ENCODE data around the gene RAC3. TPM values are rescaled to one million over a fixed set of nuclear protein-coding genes. Genes with fewer than 3 reads are reported as not detected.

Gene RAC3
- total RNA-seq, 1 donor = 1.8 TPM

GRCh38 chr17:82076018-82076784 is 44.7 kb downstream of the RAC3 start:
- no peak overlapping the region for H3K4me3 ChIP-seq (ENCODE audit: insufficient read depth, low read length)
- no peaks in the 10 kb centered on the region for H3K4me1 ChIP-seq (ENCODE audit: insufficient read depth, low read length)
- H2AFZ ChIP-seq (ENCODE audit: low read length) = no peak overlapping the region
- H3K9me3 ChIP-seq (ENCODE audit: low read depth, low read length) = no peaks in the 10 kb centered on the region
- H3K27me3 ChIP-seq (ENCODE audit: insufficient read depth, low read length) = no peaks in the 10 kb centered on the region
- no peaks in the 10 kb centered on the region for H3K79me2 ChIP-seq (ENCODE audit: insufficient read depth, low read length)
- TF ChIP-seq CTCF (IDR thresholded peaks at IDR 0.05; ENCODE audit: extremely low read depth, low read depth, low read length) = no peak
- no peak overlapping the region for H3K4me2 ChIP-seq (ENCODE audit: insufficient read depth, low read length)
- no peak overlapping the region for H3K27ac ChIP-seq (ENCODE audit: low read depth, low read length)
- no peaks in the 10 kb centered on the region for H4K20me1 ChIP-seq (ENCODE audit: insufficient read depth, low read length)
- no peak for DNase-seq (ENCODE audit: insufficient read length, low spot score, missing footprints)
- H3K36me3 ChIP-seq (ENCODE audit: insufficient read depth, low read length) = peaks cover 20% of the 10 kb centered on the region

DNA sequence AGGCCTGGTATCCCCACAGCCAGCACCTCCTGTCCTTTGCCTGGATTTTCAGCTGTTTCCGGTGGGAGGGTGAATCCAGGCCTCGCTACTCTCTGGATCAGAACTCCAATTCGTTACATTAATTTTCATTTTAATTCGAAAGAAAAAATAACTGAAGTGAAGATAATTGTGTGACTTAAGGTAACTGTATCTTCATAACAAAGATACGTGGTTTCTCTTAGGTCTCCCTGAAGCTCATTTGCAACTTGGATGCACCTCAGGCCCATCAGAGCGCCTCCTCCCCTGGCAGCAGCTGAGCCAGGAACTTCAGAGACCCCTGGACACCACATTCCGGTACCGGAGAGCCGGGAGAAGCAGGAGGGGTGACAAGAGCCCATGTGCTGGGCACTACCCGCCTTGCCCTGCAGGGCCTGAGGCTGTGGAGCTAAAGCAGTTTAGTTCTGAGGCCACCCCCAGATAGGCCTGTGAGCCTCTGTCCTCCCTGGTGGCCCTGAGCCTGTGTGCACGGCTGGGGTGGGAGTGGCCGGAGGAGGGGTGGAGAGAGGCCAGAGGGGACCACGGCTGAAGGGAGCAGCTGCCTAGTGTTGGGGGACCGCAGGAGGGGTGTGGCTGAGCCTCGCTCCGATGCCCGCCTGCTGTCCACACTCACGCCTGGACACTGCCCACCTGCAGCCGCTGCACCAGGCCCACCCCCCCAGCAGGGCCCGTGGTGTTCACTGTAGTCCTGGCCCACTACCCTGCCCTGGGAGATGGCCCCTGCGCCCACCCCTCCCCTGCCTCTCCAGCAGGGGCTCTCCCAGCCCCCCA is 45.5 kb downstream of the RAC3 start:
- no peak for TF ChIP-seq CTCF (IDR thresholded peaks at IDR 0.05; ENCODE audit: extremely low read depth, low read depth, low read length)
- no peaks in the 10 kb centered on the region for H3K9me3 ChIP-seq (ENCODE audit: low read depth, low read length)
- no peak for DNase-seq (ENCODE audit: insufficient read length, low spot score, missing footprints)

DNA sequence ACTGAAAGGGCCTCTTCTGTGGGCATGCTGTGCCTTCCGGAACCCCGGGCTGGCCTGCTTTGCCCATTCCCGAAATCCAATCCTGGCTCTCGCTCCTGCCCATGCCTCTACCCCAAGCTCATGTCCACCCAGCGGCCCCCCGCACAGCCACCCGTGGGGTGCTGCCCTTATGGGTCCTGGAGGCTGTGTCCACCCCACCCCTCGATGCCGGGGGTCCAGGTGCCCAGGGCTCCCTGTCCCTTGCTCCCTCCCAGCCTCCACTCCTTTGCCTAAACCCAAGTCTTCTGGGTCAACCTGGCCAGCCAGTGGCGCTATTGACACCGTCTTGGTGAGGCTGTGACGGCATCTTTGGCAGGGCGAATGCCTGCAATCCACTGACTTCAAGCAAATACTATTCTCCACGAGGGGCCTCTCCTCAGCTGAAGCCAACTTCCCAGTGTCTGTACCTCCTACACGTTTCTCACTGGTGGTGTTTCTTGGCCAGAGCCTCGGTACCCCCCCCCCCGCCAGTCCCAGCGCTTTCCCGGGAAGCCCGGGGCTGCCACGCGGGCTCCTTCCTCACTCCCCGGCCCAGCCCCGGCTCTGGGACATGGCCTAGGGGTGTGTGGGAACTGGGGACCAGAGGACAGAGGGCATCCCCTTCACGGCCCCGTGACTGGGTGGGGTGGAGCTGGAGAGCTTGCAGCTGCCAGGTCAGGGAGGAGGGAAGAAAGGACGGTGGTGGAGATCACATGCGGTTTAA is 46.3 kb downstream of the RAC3 start:
- no peak overlapping the region for H2AFZ ChIP-seq (ENCODE audit: low read length)
- no peaks in the 10 kb centered on the region for H3K27me3 ChIP-seq (ENCODE audit: insufficient read depth, low read length)
- DNase-seq (ENCODE audit: insufficient read length, low spot score, missing footprints) = no peak
- H3K9me3 ChIP-seq (ENCODE audit: low read depth, low read length) = no peaks in the 10 kb centered on the region
- H3K79me2 ChIP-seq (ENCODE audit: insufficient read depth, low read length) = no peaks in the 10 kb centered on the region
- TF ChIP-seq CTCF (IDR thresholded peaks at IDR 0.05; ENCODE audit: extremely low read depth, low read depth, low read length) = no peak
- H3K4me2 ChIP-seq (ENCODE audit: insufficient read depth, low read length) = no peak overlapping the region
- no peak overlapping the region for H3K27ac ChIP-seq (ENCODE audit: low read depth, low read length)
- H3K4me3 ChIP-seq (ENCODE audit: insufficient read depth, low read length) = no peak overlapping the region
- no peaks in the 10 kb centered on the region for H3K4me1 ChIP-seq (ENCODE audit: insufficient read depth, low read length)
- no peaks in the 10 kb centered on the region for H4K20me1 ChIP-seq (ENCODE audit: insufficient read depth, low read length)
- H3K36me3 ChIP-seq (ENCODE audit: insufficient read depth, low read length) = peaks cover 29% of the 10 kb centered on the region

More for the DNA sequence above, 45.5 kb downstream of the RAC3 start:
- Histone ChIP-seq H3K27me3 (ENCODE audit: insufficient read depth, low read length) (no peaks in the 10 kb centered on the region), H3K36me3 (ENCODE audit: insufficient read depth, low read length) (peaks cover 21% of the 10 kb centered on the region), H3K27ac (ENCODE audit: low read depth, low read length) (no peak overlapping the region), H3K4me2 (ENCODE audit: insufficient read depth, low read length) (no peak overlapping the region), H3K79me2 (ENCODE audit: insufficient read depth, low read length) (no peaks in the 10 kb centered on the region), H2AFZ (ENCODE audit: low read length) (no peak overlapping the region), H4K20me1 (ENCODE audit: insufficient read depth, low read length) (no peaks in the 10 kb centered on the region), H3K4me1 (ENCODE audit: insufficient read depth, low read length) (no peaks in the 10 kb centered on the region), H3K4me3 (ENCODE audit: insufficient read depth, low read length) (no peak overlapping the region)

Data from osteoblast (primary cell).